Myocyte (in vitro differentiated cells): ENCODE results near the gene GADD45A. TPM values are rescaled to one million over a fixed set of nuclear protein-coding genes. Genes with fewer than 3 reads are reported as not detected.

Source experiments
- DNase-seq: peaks from one replicate; pipeline ENCODE4 v3.0.0-alpha.2; 2012; ENCODE audit warnings: low read depth
- total RNA-seq: library from RNA; depleted of rRNA; stranded (reverse); fragments of >200 nt; gene quantifications from 2 replicates; pipeline ENCODE4 v1.2.3, GENCODE V29; 2014

The GADD45A gene
- total RNA-seq, 1 donor from 2014 or later: 85.0 TPM

- DNase-seq: no peak
Observed at GRCh38 chr1:67688526-67689219, 3.7 kb downstream of the GADD45A start.

GRCh38 chr1:67689267-67690017 is 4.4 kb downstream of the GADD45A start:
- DNase-seq: no peak

- DNase-seq: no peak
Observed at GRCh38 chr1:67690018-67690363, 5.0 kb downstream of the GADD45A start.

- no peak for DNase-seq
Observed at GRCh38 chr1:67690411-67690810, 5.4 kb downstream of the GADD45A start.

- no peak for DNase-seq
Observed at GRCh38 chr1:67691712-67692111, 6.7 kb downstream of the GADD45A start.

GRCh38 chr1:67695963-67696362 is 11.0 kb downstream of the GADD45A start:
- DNase-seq: no peak

GRCh38 chr1:67696708-67697107 is 11.7 kb downstream of the GADD45A start:
- DNase-seq: no peak

GRCh38 chr1:67700220-67700619 is 15.2 kb downstream of the GADD45A start:
- no peak for DNase-seq

GRCh38 chr1:67700692-67701410 is 15.8 kb downstream of the GADD45A start:
- no peak for DNase-seq

GRCh38 chr1:67701876-67702275 is 16.9 kb downstream of the GADD45A start:
- DNase-seq: no peak

- peak; percentile 75 for DNase-seq
Observed at GRCh38 chr1:67704351-67704750, 19.4 kb downstream of the GADD45A start.

GRCh38 chr1:67705735-67706453 is 20.9 kb downstream of the GADD45A start:
- no peak for DNase-seq

- peak; percentile 71 for DNase-seq
Observed at GRCh38 chr1:67708606-67709005, 23.6 kb downstream of the GADD45A start.

GRCh38 chr1:67710417-67710816 is 25.4 kb downstream of the GADD45A start:
- no peak for DNase-seq

- DNase-seq: no peak
Observed at GRCh38 chr1:67711158-67711854, 26.3 kb downstream of the GADD45A start.

GRCh38 chr1:67711855-67712212 is 26.8 kb downstream of the GADD45A start:
- DNase-seq: no peak

GRCh38 chr1:67713057-67713846 is 28.3 kb downstream of the GADD45A start:
- DNase-seq: peak; percentile 71

GRCh38 chr1:67715819-67716218 is 30.8 kb downstream of the GADD45A start:
- no peak for DNase-seq

GRCh38 chr1:67716800-67717199 is 31.8 kb downstream of the GADD45A start:
- no peak for DNase-seq

- no peak for DNase-seq
Observed at GRCh38 chr1:67717876-67718275, 32.9 kb downstream of the GADD45A start.
